ENCODE measurements around the gene TCF21. TPM values are rescaled to one million over a fixed set of nuclear protein-coding genes. Genes with fewer than 3 reads are reported as not detected.
"Not testable (repeated sequence)": the region's sequence is repeated elsewhere in the genome, so short reads cannot be mapped to it uniquely, and the experiment has no call there.

TCF21 gene
- total RNA-seq, 1 experiment from 2014 or later = not detected

- no peak overlapping the region for H3K27ac ChIP-seq (ENCODE audit: low read length)
- no peaks in the 10 kb centered on the region for H3K9me2 ChIP-seq (replicated peaks; ENCODE audit: insufficient read depth, low read length)
- H3K4me2 ChIP-seq (ENCODE audit: low read depth, low read length, poor library complexity, severe bottlenecking) = no peak overlapping the region
- no peaks in the 10 kb centered on the region for H3K36me3 ChIP-seq (ENCODE audit: insufficient read depth, low read length)
- no peaks in the 10 kb centered on the region for H3K27me3 ChIP-seq (ENCODE audit: low read length)
- H3K79me2 ChIP-seq (ENCODE audit: low read length) = no peaks in the 10 kb centered on the region
- no peak overlapping the region for H2AFZ ChIP-seq (ENCODE audit: low read length)
- peak; percentile 95 for DNase-seq
- H3K9me3 ChIP-seq (ENCODE audit: low read length) = no peaks in the 10 kb centered on the region
- no peak overlapping the region for H3K4me3 ChIP-seq (ENCODE audit: low read length)
- H4K20me1 ChIP-seq (ENCODE audit: insufficient read depth, low read depth, low read length) = no peaks in the 10 kb centered on the region
- H3K4me1 ChIP-seq (ENCODE audit: low read length) = peaks cover 5% of the 10 kb centered on the region
- H3K9ac ChIP-seq (ENCODE audit: low read length) = no peak overlapping the region
These were observed 32.4 kb downstream of the TCF21 start for GRCh38 chr6:133921249-133921859.

- no peak overlapping the region for H3K4me2 ChIP-seq (ENCODE audit: low read depth, low read length, poor library complexity, severe bottlenecking)
- H3K9me2 ChIP-seq (replicated peaks; ENCODE audit: insufficient read depth, low read length) = no peaks in the 10 kb centered on the region
- no peaks in the 10 kb centered on the region for H3K27me3 ChIP-seq (ENCODE audit: low read length)
- peak; percentile 86 for DNase-seq
- H3K9me3 ChIP-seq (ENCODE audit: low read length) = no peaks in the 10 kb centered on the region
- H4K20me1 ChIP-seq (ENCODE audit: insufficient read depth, low read depth, low read length) = no peaks in the 10 kb centered on the region
- H3K27ac ChIP-seq (ENCODE audit: low read length) = no peak overlapping the region
- no peaks in the 10 kb centered on the region for H3K36me3 ChIP-seq (ENCODE audit: insufficient read depth, low read length)
- no peak overlapping the region for H2AFZ ChIP-seq (ENCODE audit: low read length)
- no peak overlapping the region for H3K9ac ChIP-seq (ENCODE audit: low read length)
- no peaks in the 10 kb centered on the region for H3K79me2 ChIP-seq (ENCODE audit: low read length)
- H3K4me3 ChIP-seq (ENCODE audit: low read length) = no peak overlapping the region
- no peaks in the 10 kb centered on the region for H3K4me1 ChIP-seq (ENCODE audit: low read length)
These were observed 35.2 kb downstream of the TCF21 start for GRCh38 chr6:133923938-133924593.

- H3K9me2 ChIP-seq (replicated peaks; ENCODE audit: insufficient read depth, low read length); H3K9ac ChIP-seq (ENCODE audit: low read length); H3K4me1 ChIP-seq (ENCODE audit: low read length); H3K4me3 ChIP-seq (ENCODE audit: low read length); H4K20me1 ChIP-seq (ENCODE audit: insufficient read depth, low read depth, low read length); H3K79me2 ChIP-seq (ENCODE audit: low read length); H3K27me3 ChIP-seq (ENCODE audit: low read length); H3K36me3 ChIP-seq (ENCODE audit: insufficient read depth, low read length); H3K27ac ChIP-seq (ENCODE audit: low read length); H3K9me3 ChIP-seq (ENCODE audit: low read length); H3K4me2 ChIP-seq (ENCODE audit: low read depth, low read length, poor library complexity, severe bottlenecking); H2AFZ ChIP-seq (ENCODE audit: low read length): not testable (repeated sequence)
- DNase-seq = peak; percentile 22
These were observed 42.3 kb downstream of the TCF21 start for GRCh38 chr6:133931221-133931620.

GRCh38 chr6:133936352-133936751 lies 47.4 kb downstream of the TCF21 start:
- H3K27ac ChIP-seq (ENCODE audit: low read length); H3K9ac ChIP-seq (ENCODE audit: low read length); H3K4me3 ChIP-seq (ENCODE audit: low read length); H3K27me3 ChIP-seq (ENCODE audit: low read length); H3K9me3 ChIP-seq (ENCODE audit: low read length); H4K20me1 ChIP-seq (ENCODE audit: insufficient read depth, low read depth, low read length); DNase-seq; H3K36me3 ChIP-seq (ENCODE audit: insufficient read depth, low read length); H3K4me2 ChIP-seq (ENCODE audit: low read depth, low read length, poor library complexity, severe bottlenecking); H3K79me2 ChIP-seq (ENCODE audit: low read length); H3K9me2 ChIP-seq (replicated peaks; ENCODE audit: insufficient read depth, low read length); H2AFZ ChIP-seq (ENCODE audit: low read length); H3K4me1 ChIP-seq (ENCODE audit: low read length): not testable (repeated sequence)

GRCh38 chr6:133937909-133938308 lies 49.0 kb downstream of the TCF21 start:
- no peaks in the 10 kb centered on the region for H3K9me3 ChIP-seq (ENCODE audit: low read length)
- H3K79me2 ChIP-seq (ENCODE audit: low read length) = no peaks in the 10 kb centered on the region
- no peaks in the 10 kb centered on the region for H3K36me3 ChIP-seq (ENCODE audit: insufficient read depth, low read length)
- H3K27ac ChIP-seq (ENCODE audit: low read length) = no peak overlapping the region
- H4K20me1 ChIP-seq (ENCODE audit: insufficient read depth, low read depth, low read length) = no peaks in the 10 kb centered on the region
- H3K9ac ChIP-seq (ENCODE audit: low read length) = no peak overlapping the region
- H3K4me1 ChIP-seq (ENCODE audit: low read length) = no peaks in the 10 kb centered on the region
- DNase-seq = no peak
- no peaks in the 10 kb centered on the region for H3K9me2 ChIP-seq (replicated peaks; ENCODE audit: insufficient read depth, low read length)
- no peak overlapping the region for H3K4me2 ChIP-seq (ENCODE audit: low read depth, low read length, poor library complexity, severe bottlenecking)
- H2AFZ ChIP-seq (ENCODE audit: low read length) = no peak overlapping the region
- H3K4me3 ChIP-seq (ENCODE audit: low read length) = no peak overlapping the region
- H3K27me3 ChIP-seq (ENCODE audit: low read length) = no peaks in the 10 kb centered on the region

DNA sequence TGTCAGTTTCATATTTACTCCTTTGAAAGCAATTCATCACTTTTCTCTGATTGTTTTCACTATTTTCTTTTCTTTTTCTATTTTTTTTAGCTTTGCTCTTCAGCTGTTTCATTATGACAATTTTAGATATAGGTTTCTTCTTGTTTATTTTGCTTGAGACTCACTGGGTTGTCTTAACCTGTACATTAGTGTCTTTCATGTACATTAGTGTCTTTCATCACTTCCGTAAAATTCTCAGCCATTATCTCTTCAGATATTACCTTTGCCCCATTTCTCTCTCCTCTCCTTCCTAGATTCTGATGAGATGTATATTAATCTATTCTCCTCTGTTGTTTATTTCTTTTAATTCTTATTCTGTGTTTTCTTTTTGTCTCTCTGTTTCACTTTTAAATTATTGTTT lies 49.6 kb downstream of the TCF21 start:
- Histone ChIP-seq H3K9ac (ENCODE audit: low read length) (no peak overlapping the region), H2AFZ (ENCODE audit: low read length) (no peak overlapping the region), H4K20me1 (ENCODE audit: insufficient read depth, low read depth, low read length) (no peaks in the 10 kb centered on the region), H3K4me3 (ENCODE audit: low read length) (no peak overlapping the region), H3K27ac (ENCODE audit: low read length) (no peak overlapping the region), H3K9me3 (ENCODE audit: low read length) (no peaks in the 10 kb centered on the region), H3K79me2 (ENCODE audit: low read length) (no peaks in the 10 kb centered on the region), H3K27me3 (ENCODE audit: low read length) (no peaks in the 10 kb centered on the region), H3K4me1 (ENCODE audit: low read length) (no peaks in the 10 kb centered on the region), H3K4me2 (ENCODE audit: low read depth, low read length, poor library complexity, severe bottlenecking) (no peak overlapping the region), H3K36me3 (ENCODE audit: insufficient read depth, low read length) (no peaks in the 10 kb centered on the region), H3K9me2 (replicated peaks; ENCODE audit: insufficient read depth, low read length) (no peaks in the 10 kb centered on the region)
- DNase-seq = peak; percentile 27

DNA sequence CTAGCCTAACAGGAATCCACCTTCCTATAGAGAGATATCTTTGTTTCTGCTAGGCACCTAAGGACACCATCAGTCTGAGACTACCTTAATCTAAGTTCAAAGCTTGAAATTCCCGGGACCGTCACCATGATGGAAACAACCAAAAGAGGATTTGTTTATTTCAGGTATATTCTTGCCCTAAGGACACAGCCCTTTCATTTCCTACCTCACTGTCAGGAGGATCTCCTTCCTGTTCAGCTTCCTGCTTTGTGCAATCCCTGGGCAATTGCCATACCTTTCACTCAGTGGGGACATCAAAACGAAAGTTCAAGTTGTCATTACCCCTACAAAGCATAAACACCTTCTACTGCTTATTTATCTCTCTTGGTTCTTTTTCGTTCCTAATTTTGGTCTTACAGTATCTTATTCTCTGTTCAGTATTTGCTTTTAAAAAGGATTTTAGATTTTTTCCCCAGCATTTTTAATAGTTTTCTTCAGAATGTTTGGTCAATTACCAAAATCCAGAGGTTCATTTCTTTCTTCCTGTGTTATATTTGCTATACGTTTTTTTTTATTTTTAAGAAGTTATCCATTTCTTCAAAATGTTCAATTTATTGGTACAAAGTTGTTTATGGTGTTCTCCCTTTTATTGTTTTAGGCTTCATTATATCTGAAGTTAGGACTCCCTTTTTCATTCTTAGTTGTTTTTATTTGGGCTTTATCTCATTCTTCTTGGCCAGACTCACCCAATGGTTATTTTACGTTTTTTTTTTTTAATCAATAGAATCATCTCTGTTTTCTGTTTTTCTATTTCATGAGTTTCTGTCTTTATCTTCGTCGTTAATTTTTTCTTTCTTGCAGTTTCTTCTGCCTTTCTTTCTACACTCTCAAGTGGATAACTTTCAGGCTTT lies 51.1 kb downstream of the TCF21 start:
- Histone ChIP-seq H3K9me3 (ENCODE audit: low read length) (no peaks in the 10 kb centered on the region), H3K79me2 (ENCODE audit: low read length) (no peaks in the 10 kb centered on the region), H3K4me2 (ENCODE audit: low read depth, low read length, poor library complexity, severe bottlenecking) (no peak overlapping the region), H3K4me1 (ENCODE audit: low read length) (no peaks in the 10 kb centered on the region), H2AFZ (ENCODE audit: low read length) (peak overlapping the region; percentile 21; the same call in 1 of the 2 replicates), H4K20me1 (ENCODE audit: insufficient read depth, low read depth, low read length) (no peaks in the 10 kb centered on the region), H3K9me2 (replicated peaks; ENCODE audit: insufficient read depth, low read length) (no peaks in the 10 kb centered on the region), H3K36me3 (ENCODE audit: insufficient read depth, low read length) (no peaks in the 10 kb centered on the region), H3K4me3 (ENCODE audit: low read length) (no peak overlapping the region), H3K9ac (ENCODE audit: low read length) (no peak overlapping the region), H3K27me3 (ENCODE audit: low read length) (no peaks in the 10 kb centered on the region), H3K27ac (ENCODE audit: low read length) (no peak overlapping the region)
- peak; percentile 22 for DNase-seq
